NCI-H69 (cell line): ENCODE measurements around the gene RALGPS1.
A peak's percentile ranks its signal among the peaks of the same experiment; 100 is the strongest.

ENCODE experiments used
- DNase-seq: peaks from one replicate; lab custom pipeline; 2025; lab: John Stamatoyannopoulos, UW

Gene RALGPS1

DNA sequence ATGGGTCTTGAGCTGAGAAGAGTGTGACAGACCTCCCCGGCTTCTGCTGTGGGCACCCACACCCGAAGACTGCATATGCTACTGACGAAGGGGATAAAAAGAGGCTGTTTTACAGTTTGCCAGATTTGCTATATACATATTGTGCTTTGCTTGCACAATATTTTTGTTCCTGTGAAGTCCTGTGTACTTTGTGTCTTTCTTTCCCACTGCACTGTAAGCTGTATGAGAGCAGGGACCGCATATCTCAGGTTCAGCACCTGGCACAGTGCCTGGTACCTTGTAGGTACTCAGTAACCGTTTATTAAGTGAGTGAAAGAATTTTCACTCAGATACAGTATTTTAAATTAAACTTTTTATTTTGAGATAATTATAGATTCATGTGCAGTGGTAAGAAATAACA lies 341.7 kb downstream of the RALGPS1 start:
- peak; percentile 29 for DNase-seq

DNA sequence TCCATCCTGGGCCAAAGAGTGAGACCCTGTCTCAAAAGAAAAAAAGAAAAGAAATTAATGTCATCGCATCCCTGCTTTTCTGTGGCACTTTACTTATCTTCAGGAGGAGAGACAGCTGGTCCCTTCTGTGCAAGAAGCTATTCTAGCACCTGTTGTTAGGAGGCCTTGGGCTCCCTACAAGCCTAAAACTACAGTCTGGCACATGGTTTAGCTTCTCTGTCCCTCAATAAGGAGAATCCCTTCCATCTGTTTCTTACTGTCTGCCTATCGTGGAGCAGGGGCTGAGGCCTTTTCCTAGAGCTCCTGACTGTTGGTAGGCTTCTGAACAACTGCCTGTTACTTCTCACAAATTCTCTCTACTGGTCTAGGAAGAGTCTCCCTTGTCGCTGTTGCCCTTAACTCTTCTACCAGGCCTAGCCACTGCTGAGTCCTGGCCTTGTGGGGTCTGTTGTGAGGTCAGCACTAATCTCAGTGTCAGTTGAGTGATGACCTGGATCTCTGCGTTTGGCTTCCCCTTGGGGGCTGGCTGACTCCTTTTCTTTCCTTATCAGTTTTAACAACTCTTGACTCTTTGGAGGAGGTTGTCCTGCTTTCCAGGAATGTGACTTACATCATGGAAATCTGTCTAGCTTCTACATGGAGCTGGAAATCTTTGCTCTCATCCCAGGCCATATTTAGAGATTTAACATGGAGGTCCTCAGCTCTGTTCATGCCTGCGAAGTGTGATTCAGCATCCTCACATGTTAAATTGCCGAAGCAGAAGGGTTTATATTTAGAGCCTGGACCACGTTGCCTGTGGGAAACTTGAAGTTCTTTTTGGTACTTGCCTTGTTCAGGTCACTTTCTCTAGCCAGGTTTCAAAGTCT lies 344.3 kb downstream of the RALGPS1 start:
- DNase-seq = no peak

DNA sequence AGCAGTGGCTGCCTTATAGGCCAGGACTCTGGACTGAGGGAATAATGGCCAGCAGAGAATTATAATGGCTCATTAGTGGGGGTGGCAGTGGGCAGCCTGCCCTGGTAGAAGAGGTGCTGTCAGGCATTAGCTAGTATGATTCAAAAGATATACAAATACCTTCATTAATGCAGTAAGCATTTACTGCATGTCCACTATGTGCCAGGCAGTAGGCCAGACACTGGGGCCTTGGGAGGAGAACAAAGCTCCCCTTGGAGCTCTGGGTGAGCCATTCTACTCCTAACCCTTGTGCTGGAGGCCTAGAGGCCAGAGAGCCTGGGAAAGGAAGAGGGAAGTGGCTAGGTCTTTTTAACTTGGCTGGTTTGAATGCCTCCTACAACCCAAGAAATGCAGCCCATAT lies 348.0 kb downstream of the RALGPS1 start:
- DNase-seq = no peak

GRCh38 chr9:127263237-127263636 lies 348.7 kb downstream of the RALGPS1 start:
- DNase-seq = no peak

GRCh38 chr9:127263664-127264063 lies 349.1 kb downstream of the RALGPS1 start:
- DNase-seq = peak; percentile 17

DNA sequence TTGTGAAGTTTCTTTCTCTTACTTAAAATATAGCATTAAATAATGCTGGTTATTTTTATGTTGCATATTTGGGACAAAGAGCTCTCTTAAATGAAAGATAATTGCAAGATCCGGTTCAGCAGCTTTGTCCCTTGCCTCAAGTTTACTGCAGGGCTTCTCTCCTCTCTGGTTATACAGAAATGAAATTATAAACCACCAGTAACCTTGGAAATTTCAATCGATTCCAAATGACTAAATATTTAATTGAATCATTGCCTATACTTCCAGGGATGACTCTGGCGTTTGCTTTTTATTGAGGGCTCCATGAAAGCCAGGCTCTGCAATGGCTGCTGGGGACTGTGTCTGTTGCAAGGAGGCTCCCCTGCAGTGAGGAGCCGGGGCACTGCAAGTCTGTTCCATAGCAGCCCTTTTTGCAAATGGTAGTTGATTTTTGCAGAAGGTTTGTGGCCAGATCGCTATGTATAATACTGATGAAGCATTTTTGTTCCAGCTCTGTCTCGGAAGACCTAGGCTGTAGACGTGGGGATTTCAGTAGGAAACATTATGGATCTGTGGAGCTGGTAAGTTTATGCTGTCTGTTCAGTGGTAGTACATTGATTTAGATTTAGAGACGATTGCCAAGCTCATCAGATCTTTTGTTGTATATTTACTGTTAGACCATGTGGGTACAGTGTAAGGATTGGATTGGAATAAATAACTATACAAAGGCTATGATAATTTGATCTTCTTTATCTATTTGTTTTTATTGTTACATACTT lies 350.1 kb downstream of the RALGPS1 start, which contains the start of gene GARNL3:
Gene GARNL3 (plus strand): TSS at position 313 of the 758 bp plus-strand sequence. CDS start 104 bp downstream, at position 417.
- peak; percentile 73 for DNase-seq

- no peak for DNase-seq
These were observed 353.4 kb downstream of the RALGPS1 start for GRCh38 chr9:127267793-127268525.

GRCh38 chr9:127269449-127269848 lies 354.9 kb downstream of the RALGPS1 start:
- no peak for DNase-seq
